ENCODE measurements around the gene NUTF2. TPM values are rescaled to one million over a fixed set of nuclear protein-coding genes. Genes with fewer than 3 reads are reported as not detected.

NUTF2 gene
- total RNA-seq, 1 experiment from 2014 or later: 217 TPM

DNA sequence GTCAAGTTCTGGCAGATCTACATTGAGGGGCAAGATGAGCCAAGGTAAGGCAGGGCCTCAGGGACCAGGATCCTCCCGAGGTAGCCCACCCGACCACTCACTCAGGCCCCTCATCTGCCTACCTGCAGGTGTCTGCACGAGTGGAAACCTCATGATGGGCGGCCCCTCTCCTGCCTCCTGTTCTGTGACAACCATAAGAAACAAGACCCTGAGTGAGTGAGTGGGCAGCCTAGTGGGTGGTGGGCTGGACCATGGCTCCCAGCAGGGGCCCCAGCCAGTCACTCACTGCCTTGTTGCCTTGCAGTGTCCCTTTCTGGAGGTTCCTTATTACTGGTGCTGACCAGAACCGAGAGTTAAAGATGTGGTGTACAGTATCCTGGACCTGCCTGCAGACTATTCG is 31.5 kb downstream of the NUTF2 start:
- TF ChIP-seq, protein P1, sequence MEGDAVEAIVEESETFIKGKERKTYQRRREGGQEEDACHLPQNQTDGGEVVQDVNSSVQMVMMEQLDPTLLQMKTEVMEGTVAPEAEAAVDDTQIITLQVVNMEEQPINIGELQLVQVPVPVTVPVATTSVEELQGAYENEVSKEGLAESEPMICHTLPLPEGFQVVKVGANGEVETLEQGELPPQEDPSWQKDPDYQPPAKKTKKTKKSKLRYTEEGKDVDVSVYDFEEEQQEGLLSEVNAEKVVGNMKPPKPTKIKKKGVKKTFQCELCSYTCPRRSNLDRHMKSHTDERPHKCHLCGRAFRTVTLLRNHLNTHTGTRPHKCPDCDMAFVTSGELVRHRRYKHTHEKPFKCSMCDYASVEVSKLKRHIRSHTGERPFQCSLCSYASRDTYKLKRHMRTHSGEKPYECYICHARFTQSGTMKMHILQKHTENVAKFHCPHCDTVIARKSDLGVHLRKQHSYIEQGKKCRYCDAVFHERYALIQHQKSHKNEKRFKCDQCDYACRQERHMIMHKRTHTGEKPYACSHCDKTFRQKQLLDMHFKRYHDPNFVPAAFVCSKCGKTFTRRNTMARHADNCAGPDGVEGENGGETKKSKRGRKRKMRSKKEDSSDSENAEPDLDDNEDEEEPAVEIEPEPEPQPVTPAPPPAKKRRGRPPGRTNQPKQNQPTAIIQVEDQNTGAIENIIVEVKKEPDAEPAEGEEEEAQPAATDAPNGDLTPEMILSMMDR (conservative IDR thresholded peaks at IDR 0.05; ENCODE audit: low read depth, low read length): no peak
- TF ChIP-seq EZH2 (IDR thresholded peaks at IDR 0.05; ENCODE audit: borderline replicate concordance, low read depth, low read length, poor library complexity, severe bottlenecking): no peak
- peaks cover 62% of the 10 kb centered on the region for H3K36me3 ChIP-seq (ENCODE audit: insufficient read depth, low read length, poor library complexity, severe bottlenecking)
- no peaks in the 10 kb centered on the region for H3K27me3 ChIP-seq (replicated peaks; ENCODE audit: insufficient read depth, low read depth, low read length, poor library complexity)
- no peak overlapping the region for H3K4me3 ChIP-seq (ENCODE audit: low read depth, low read length, poor library complexity, severe bottlenecking)
- intact Hi-C loops (cut with micrococcal nuclease; ENCODE audit: unreplicated experiment): no loop called here
- POLR2A ChIA-PET (ENCODE audit: low non-redundant PET): no interaction called here
- no peak overlapping the region for H3K27ac ChIP-seq (ENCODE audit: low read depth, low read length, poor library complexity, severe bottlenecking)
- CTCF ChIA-PET: no interaction called here
- peaks cover 8% of the 10 kb centered on the region for H3K4me1 ChIP-seq (ENCODE audit: insufficient read depth, low read length, poor library complexity, severe bottlenecking)
- H3K9me3 ChIP-seq (ENCODE audit: low read depth, low read length, poor library complexity, severe bottlenecking): no peaks in the 10 kb centered on the region
- BruUV-seq (replicated peaks): no TSS peak
- no peak for DNase-seq (ENCODE audit: low spot score)

DNA sequence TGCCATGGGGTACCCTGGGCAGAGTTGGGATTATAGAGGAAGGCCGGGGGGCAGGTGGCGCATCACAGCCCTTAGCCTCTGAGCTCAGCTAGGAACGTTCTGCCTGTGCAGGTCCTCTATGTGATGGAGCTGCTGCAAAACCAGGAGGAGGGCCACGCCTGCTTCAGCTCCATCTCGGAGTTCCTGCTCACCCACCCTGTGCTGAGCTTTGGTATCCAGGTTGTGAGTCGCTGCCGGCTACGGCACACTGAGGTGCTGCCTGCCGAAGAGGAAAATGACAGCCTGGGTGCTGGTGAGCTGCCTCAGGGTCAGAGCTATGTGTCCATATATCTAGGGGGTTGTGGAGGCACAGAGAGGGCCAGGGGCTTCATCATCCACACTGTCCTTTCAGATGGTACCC is 32.1 kb downstream of the NUTF2 start:
- TF ChIP-seq, protein P1 (conservative IDR thresholded peaks at IDR 0.05; ENCODE audit: low read depth, low read length): no peak
- no peak for TF ChIP-seq EZH2 (IDR thresholded peaks at IDR 0.05; ENCODE audit: borderline replicate concordance, low read depth, low read length, poor library complexity, severe bottlenecking)
- no TSS peak for BruUV-seq (replicated peaks)

DNA sequence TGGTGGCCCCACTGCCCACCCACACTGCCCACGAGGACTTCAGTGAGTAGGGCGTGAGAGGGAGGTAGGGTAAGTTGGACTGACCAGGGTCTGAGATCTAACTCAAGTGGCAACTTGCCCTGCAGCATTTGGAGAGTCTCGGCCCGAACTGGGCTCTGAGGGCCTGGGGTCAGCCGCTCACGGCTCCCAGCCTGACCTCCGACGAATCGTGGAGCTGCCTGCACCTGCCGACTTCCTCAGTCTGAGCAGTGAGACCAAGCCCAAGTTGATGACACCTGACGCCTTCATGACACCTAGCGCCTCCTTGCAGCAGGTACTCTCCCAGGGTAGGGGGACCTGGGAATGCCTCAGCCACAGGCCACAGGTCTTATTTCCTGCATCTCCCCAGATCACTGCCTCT is 32.7 kb downstream of the NUTF2 start:
- intact Hi-C loops (cut with micrococcal nuclease; ENCODE audit: unreplicated experiment): no loop called here
- BruUV-seq (replicated peaks): no TSS peak

More for the DNA sequence above, 32.1 kb downstream of the NUTF2 start:
- intact Hi-C loops (cut with micrococcal nuclease; ENCODE audit: unreplicated experiment): no loop called here
- Histone ChIP-seq H3K27ac (ENCODE audit: low read depth, low read length, poor library complexity, severe bottlenecking) (no peak overlapping the region), H3K36me3 (ENCODE audit: insufficient read depth, low read length, poor library complexity, severe bottlenecking) (peaks cover 68% of the 10 kb centered on the region), H3K4me3 (ENCODE audit: low read depth, low read length, poor library complexity, severe bottlenecking) (no peak overlapping the region), H3K27me3 (replicated peaks; ENCODE audit: insufficient read depth, low read depth, low read length, poor library complexity) (no peaks in the 10 kb centered on the region), H3K4me1 (ENCODE audit: insufficient read depth, low read length, poor library complexity, severe bottlenecking) (peaks cover 7% of the 10 kb centered on the region), H3K9me3 (ENCODE audit: low read depth, low read length, poor library complexity, severe bottlenecking) (no peaks in the 10 kb centered on the region)
- ChIA-PET CTCF (no interaction called here), POLR2A (ENCODE audit: low non-redundant PET) (no interaction called here)
- DNase-seq (ENCODE audit: low spot score): no peak

More for the DNA sequence above, 32.7 kb downstream of the NUTF2 start:
- Histone ChIP-seq H3K27ac (ENCODE audit: low read depth, low read length, poor library complexity, severe bottlenecking) (no peak overlapping the region), H3K27me3 (replicated peaks; ENCODE audit: insufficient read depth, low read depth, low read length, poor library complexity) (no peaks in the 10 kb centered on the region), H3K4me3 (ENCODE audit: low read depth, low read length, poor library complexity, severe bottlenecking) (no peak overlapping the region), H3K36me3 (ENCODE audit: insufficient read depth, low read length, poor library complexity, severe bottlenecking) (peaks cover 74% of the 10 kb centered on the region), H3K9me3 (ENCODE audit: low read depth, low read length, poor library complexity, severe bottlenecking) (no peaks in the 10 kb centered on the region), H3K4me1 (ENCODE audit: insufficient read depth, low read length, poor library complexity, severe bottlenecking) (peaks cover 4% of the 10 kb centered on the region)
- DNase-seq (ENCODE audit: low spot score): no peak
- POLR2A ChIA-PET (ENCODE audit: low non-redundant PET): no interaction called here
- TF ChIP-seq EZH2 (IDR thresholded peaks at IDR 0.05; ENCODE audit: borderline replicate concordance, low read depth, low read length, poor library complexity, severe bottlenecking): no peak
- TF ChIP-seq, protein P1 (conservative IDR thresholded peaks at IDR 0.05; ENCODE audit: low read depth, low read length): no peak
- CTCF ChIA-PET: interaction anchor here (0.6 kb wide), 1 partner anchor 25 kb away, joined by 10 read pairs; no protein-coding TSS in a partner anchor
